HG03025 (cell line): ENCODE measurements around the gene MADD.

Experiments used
- ATAC-seq: cut with Tn5 transposase; IDR thresholded peaks from one replicate; pipeline ENCODE4 v1.9.1; 2021; ENCODE audit warnings: mild to moderate bottlenecking, moderate library complexity; ENCODE audit not compliant: unreplicated experiment, low FRiP score

MADD gene

DNA sequence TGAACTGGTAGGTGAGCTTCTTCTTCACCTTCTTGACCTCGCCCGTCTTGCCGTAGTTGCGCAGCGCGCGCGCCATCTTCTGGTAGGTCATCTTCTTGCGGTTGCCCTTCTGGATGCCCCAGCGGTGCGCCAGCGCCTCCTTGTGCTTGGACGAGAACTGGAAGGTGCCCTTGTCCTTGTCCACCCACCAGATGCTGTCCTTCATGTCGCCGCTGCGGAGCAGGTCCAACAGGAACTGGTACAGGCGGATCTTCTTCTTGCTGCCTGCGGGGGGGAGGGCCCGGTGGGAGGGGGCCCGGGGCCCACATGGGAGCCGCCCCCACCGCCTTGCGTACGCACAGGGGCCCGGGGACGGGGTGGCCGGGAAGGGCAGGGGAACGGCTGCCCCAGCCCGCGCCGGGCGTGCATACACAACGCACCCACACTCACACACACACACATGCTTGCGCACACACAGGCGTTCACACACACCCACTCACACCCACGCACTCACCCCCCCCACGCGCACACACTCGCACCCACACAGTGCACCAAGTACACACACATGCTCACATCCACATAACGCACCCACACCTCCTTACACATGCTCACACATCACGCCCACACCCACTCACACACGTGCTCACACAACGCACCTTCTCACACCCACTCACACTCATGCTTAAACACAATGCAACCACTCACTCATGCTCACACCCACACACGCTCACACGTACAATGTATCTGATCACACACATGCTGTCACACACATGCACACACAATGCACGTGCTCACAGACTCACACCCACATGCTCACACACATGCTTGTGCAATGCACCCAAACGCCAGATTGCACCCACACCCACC lies 85.6 kb downstream of the MADD start:
- ATAC-seq, result no peak

GRCh38 chr11:47356129-47356997 lies 86.4 kb downstream of the MADD start:
- no peak for ATAC-seq

DNA sequence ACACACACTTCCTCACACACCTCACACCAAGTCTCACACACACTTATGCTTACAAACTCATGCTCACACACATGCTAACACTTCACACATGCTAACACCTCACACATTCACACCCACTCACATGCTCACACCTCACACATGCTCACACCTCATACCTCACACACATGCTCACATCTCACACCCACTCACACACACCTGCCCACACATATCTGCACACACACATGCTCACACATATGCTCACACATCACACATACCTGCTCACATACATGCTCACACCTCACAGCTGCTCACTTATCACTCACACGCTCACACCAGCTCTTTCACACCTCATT lies 87.0 kb downstream of the MADD start:
- no peak for ATAC-seq

DNA sequence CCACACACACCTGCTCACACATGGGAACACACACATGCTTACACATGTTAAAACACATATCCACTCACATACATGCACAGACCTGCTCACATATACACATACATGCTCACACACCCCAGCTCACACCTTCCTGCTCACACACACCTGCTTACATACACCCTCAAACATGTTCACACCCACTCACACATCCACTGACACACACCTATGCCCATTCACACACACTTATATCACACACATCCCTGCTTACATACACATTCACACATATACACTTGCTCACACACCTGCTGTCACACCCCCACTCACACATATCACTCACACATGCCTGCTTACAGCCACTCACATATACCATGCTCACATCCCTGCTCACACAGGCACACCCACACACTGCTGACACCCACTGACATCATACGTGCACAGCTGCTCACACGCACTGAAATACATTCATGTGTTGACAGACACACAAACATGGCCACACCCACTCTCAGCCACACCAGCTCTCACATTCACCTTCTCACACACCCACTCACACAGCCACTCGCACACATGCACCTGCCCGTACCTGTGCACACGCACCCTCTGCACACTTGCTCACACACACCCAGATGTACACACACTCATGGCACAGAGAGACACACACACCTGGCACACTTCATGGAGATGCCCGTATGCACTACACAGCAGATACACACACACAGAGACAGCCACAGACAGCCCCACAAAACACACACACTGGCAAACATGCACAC lies 88.2 kb downstream of the MADD start:
- ATAC-seq, result no peak

- no peak for ATAC-seq
Observed at GRCh38 chr11:47358731-47359051, 88.8 kb downstream of the MADD start.

DNA sequence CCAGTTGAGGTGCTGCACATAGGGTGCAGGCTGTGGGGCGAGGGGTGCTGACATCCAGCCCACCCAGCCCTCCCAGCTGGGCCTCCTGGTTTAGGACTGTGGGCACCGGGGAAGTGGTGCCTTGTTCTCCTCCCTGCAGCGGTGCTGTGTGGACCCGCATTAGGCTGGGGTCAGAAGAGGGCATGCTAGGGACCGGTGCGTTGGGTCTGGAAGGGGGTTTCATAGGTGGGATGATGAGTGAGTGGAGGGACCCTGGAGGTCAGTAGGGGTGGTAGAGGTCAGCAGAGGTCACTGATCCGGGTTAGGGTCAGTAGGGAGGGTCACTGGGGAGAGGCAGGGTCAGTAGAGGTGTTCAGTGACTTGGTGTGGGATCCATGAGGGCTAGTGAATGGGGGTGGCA lies 89.2 kb downstream of the MADD start:
- no peak for ATAC-seq

DNA sequence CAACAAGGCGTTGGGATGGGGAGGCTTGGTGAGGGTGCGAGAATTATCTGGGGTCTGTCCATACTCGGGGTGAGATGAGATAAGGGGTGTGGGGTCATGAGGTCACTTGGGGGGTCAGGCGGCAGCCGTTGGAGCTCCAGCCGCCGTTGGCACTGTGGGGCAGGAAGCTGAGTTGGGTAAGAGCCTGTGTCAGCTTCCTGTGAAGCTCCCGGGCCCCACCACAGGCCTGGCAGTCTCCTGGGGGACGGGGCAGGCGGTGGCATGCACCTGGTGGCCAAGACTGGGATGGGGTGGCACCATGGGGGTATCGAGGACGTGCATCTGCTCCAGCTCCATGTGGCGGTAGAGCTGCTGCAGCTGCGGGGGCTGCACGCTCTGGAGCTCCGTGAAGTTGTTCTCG lies 89.7 kb downstream of the MADD start:
- no peak for ATAC-seq

DNA sequence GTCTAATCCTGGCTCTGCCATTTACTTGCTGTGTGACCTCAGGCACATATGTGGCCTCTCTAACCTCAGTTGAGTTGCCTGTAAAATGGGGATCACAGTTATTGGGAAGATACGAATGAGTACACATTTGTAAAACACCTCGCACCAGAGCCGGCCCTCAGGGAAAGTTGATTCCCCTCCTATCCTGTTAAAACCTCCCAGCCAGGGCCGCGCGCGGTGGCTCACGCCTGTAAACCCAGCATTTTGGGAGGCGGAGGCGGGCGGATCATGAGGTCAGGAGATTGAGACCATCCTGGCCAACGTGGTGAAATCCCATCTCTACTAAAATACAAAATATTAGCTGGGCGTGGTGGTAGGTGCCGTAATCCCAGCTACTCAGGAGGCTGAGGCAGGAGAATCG lies 90.4 kb downstream of the MADD start:
- no peak for ATAC-seq

GRCh38 chr11:47361419-47361818 lies 91.5 kb downstream of the MADD start:
- ATAC-seq, result no peak

DNA sequence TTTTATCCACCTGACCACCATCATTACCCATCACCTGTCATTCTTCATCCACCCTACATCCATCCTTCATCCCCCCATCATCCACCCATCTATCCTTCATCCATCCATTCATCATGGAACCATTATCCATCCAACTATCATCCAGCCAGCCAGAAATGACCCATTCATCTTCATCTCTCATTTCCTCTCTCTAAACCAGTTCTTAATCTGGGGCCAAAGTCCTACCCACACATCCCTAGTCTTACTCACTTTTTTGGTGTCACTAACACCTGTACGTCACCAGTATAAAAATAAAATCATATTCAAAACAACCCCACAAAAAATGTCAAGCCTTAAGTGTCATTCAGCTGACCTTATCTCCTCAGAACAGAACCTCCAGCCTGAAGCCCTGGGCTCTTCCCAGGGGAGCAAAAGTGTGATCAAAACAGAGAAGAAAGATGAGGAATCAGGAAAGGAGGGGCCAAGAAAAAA lies 96.1 kb downstream of the MADD start:
- no peak for ATAC-seq

- no peak for ATAC-seq
Observed at GRCh38 chr11:47369676-47370075, 99.7 kb downstream of the MADD start.

DNA sequence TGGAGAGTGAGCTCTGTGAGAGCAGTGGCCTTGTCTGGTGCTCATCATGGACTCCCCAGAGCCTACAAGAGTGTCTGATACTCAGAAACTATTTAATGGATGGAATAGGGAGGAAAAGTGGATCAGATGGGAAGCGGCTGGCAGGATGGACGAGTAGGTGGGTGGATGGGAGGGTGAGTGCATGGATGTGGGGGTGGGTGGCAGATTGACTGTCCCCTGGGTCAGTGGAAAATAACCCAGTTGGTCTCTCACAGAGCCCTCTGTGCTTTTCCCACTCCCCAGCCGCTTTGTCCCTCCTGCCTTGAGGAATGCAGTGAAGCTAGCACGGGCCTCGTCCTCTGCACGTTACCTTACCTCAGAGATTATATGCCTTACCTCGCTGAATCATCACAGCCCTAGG lies 102.5 kb downstream of the MADD start:
- no peak for ATAC-seq

DNA sequence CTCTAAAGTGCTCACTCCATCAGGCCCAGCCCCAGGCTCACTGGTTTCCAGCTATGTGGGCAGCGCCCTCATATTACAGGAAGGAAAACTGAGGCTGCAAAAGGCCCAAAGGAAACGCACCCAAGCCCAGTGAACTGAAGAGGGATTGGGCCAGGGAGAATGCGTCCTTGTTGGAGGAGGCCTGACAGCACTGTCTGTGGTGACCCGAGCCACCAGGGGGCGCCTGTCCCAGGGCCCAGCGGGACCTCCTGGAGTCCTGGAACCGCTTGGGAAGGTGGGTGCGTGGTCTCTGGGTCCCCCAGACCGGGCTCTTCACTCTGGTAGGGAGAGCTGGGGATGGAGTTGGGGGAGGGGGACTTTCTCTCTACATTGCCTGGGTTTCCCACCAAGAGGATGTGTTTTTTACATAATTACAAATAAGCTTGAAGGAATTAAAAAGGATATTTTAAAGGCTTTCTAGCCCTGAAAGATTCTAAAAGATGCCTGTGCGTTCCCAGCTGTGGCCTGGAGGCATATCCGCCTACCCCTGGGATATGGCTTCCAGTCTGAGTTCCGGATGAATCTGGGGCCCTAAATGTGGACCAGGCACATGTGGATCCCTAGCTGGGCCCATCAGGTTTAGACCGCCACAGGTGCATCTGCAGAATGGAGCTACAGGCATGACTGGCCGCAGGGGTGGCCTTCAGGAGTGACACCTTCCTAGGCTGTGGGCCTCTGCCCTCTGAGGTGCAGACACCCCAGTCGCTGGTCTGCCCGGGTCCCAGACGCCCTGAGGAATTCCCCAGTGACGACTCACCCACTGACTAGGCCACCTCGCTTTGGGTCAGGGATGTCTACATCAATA lies 104.2 kb downstream of the MADD start:
- no peak for ATAC-seq

- no peak for ATAC-seq
Observed at GRCh38 chr11:47374720-47375019, 104.7 kb downstream of the MADD start.

DNA sequence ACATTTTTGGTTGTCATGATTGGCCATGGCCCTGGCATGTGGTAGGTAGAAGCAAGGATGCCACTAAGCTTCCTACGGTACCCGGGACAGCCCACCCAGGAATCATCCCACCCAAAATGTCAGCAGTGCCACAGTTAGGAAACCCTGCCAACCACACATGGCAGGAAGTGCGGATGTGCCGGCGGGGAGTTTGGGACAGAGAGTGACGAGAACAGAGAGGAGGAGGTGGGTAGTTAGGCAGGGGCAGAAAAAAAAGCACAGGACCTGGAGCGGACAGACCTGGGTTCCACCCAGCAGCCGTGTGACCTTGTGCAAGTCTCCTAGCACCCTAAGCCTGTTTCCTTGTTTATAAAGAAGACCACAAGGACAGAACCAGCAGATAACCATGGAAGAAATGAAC lies 105.1 kb downstream of the MADD start:
- ATAC-seq, result no peak

- no peak for ATAC-seq
Observed at GRCh38 chr11:47375546-47376085, 105.7 kb downstream of the MADD start.

- ATAC-seq, result no peak
Observed at GRCh38 chr11:47376107-47376524, 106.2 kb downstream of the MADD start.

DNA sequence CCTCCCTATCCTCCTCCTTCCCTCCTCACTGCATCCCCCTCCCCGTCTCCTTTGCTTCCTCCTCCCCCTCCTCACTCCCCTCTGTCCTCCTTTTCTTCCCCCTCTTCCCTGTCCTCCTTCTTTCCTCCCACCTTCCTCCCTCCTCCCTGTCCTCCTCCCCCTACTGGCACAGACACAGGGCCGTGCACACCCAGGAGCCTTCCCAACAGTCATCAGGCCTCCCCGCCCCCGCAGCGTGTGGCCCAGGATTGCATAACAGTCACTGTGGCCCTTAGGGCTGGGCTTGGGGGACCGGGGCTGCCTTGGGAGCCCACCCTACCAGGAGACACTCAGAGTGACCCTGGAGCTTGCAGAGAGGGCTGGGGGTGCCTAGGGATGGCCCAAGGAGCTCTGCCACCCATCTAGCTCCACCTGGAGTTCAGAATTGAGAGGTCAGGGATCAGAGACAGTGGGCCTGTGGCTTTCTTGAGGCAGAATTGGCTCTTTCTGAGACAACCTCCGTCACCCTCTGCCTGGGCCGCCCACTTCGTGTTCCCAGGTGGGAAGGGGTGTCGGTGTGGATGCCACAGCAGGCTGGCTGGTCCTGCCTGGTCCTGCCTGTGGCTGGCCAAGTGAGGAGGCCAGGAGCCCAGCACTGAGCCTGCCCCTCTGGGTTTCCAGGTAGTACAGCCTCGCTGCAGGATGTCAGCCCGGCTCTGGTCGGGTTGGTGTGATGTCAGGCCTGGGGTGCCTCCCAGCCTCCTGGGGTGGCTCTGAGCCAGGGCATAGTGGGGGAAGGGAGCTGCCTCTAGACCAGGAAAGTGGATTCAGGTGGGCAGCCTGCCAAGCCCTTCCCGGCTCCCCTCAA lies 106.8 kb downstream of the MADD start:
- no peak for ATAC-seq

GRCh38 chr11:47377571-47378009 lies 107.7 kb downstream of the MADD start:
- no peak for ATAC-seq
